Karpas-422 (cell line): ENCODE data around the gene HYAL1. TPM values are rescaled to one million over a fixed set of nuclear protein-coding genes. Genes with fewer than 3 reads are reported as not detected.

Source experiments
- DNase-seq: peaks from one replicate; pipeline ENCODE4 v3.0.0-alpha.2; 2015
- H2AFZ ChIP-seq: fragments of 200-600 bp; sonication (generic); 2 replicates; pipeline ENCODE4 v1.6.1; 2014; ENCODE audit warnings: antibody characterized with exemption, low read length, mixed read lengths
- H3K27ac ChIP-seq: fragments of 200-600 bp; sonication (generic); 2 replicates; pipeline ENCODE4 v1.5.1; 2014; ENCODE audit warnings: mild to moderate bottlenecking, low read length, moderate library complexity
- H3K27me3 ChIP-seq: fragments of 200-600 bp; sonication (generic); 2 replicates; pipeline ENCODE4 v1.6.1; 2014; ENCODE audit warnings: low read length, mixed read lengths
- H3K36me3 ChIP-seq: fragments of 200-600 bp; sonication (generic); 2 replicates; pipeline ENCODE4 v1.6.1; 2014; ENCODE audit warnings: low read length, mixed read lengths; ENCODE audit not compliant: insufficient read depth
- H3K4me1 ChIP-seq: fragments of 200-600 bp; sonication (generic); 2 replicates; pipeline ENCODE4 v1.6.1; 2014; ENCODE audit warnings: mild to moderate bottlenecking, low read length, mixed read lengths
- H3K4me2 ChIP-seq: fragments of 200-600 bp; sonication (generic); 2 replicates; pipeline ENCODE4 v1.6.1; 2014; ENCODE audit warnings: low read length, low read depth, mild to moderate bottlenecking; ENCODE audit not compliant: poor library complexity, severe bottlenecking
- H3K4me3 ChIP-seq: fragments of 200-600 bp; sonication (generic); 2 replicates; pipeline ENCODE4 v1.5.1; 2014; ENCODE audit warnings: mild to moderate bottlenecking, antibody characterized with exemption, low read length, mixed read lengths
- H3K79me2 ChIP-seq: fragments of 200-600 bp; sonication (generic); 2 replicates; pipeline ENCODE4 v1.6.1; 2014; ENCODE audit warnings: mild to moderate bottlenecking, low read length, mixed read lengths
- H3K9ac ChIP-seq: fragments of 200-600 bp; sonication (generic); 2 replicates; pipeline ENCODE4 v1.6.0; 2014; ENCODE audit warnings: low read length
- H3K9me2 ChIP-seq: fragments of 200-600 bp; sonication (generic), shearing (Covaris generic); replicated peaks from 2 replicates; pipeline ENCODE4 v1.6.0; 2014; ENCODE audit warnings: mild to moderate bottlenecking, low read length, moderate library complexity; ENCODE audit not compliant: insufficient read depth
- H3K9me3 ChIP-seq: fragments of 300-700, 200-600 bp; sonication (generic); 2 replicates; pipeline ENCODE4 v1.6.1; 2014; ENCODE audit warnings: low read length, mixed read lengths
- H4K20me1 ChIP-seq: fragments of 200-600 bp; sonication (generic); 2 replicates; pipeline ENCODE4 v1.6.1; 2014; ENCODE audit warnings: mild to moderate bottlenecking, antibody characterized with exemption, low read length, low read depth; ENCODE audit not compliant: insufficient read depth
- total RNA-seq: library from RNA; depleted of rRNA; stranded (reverse); fragments of >200 nt; shearing (Covaris generic); gene quantifications from 2 replicates; pipeline ENCODE4 v1.2.3, GENCODE V29; 2014; ENCODE audit warnings: low replicate concordance; rRNA removed

Gene HYAL1, protein sequence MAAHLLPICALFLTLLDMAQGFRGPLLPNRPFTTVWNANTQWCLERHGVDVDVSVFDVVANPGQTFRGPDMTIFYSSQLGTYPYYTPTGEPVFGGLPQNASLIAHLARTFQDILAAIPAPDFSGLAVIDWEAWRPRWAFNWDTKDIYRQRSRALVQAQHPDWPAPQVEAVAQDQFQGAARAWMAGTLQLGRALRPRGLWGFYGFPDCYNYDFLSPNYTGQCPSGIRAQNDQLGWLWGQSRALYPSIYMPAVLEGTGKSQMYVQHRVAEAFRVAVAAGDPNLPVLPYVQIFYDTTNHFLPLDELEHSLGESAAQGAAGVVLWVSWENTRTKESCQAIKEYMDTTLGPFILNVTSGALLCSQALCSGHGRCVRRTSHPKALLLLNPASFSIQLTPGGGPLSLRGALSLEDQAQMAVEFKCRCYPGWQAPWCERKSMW
- 0.14 and 0.71 TPM in 2 replicates for total RNA-seq

GRCh38 chr3:50303013-50303815, at the start of gene HYAL1:
TSS of gene HYAL1 (minus strand) at chr3:50303574. CDS start at chr3:50302956, 618 bp downstream.
- no peak within 1 kb of the TSS for H2AFZ ChIP-seq
- H3K4me2 ChIP-seq, result no peak within 1 kb of the TSS
- no peaks in the 10 kb centered on the region for H4K20me1 ChIP-seq
- no peaks in the 10 kb centered on the region for H3K27me3 ChIP-seq
- no peak within 1 kb of the TSS for H3K4me3 ChIP-seq
- no peaks in the 10 kb centered on the region for H3K9me3 ChIP-seq
- H3K79me2 ChIP-seq, result peaks cover 5% of the 10 kb centered on the region; the same call in 1 of the 2 replicates
- H3K9ac ChIP-seq, result no peak within 1 kb of the TSS
- H3K9me2 ChIP-seq, result no peaks in the 10 kb centered on the region
- no peaks in the 10 kb centered on the region for H3K36me3 ChIP-seq
- peaks cover 15% of the 10 kb centered on the region for H3K4me1 ChIP-seq
- DNase-seq, result no peak
- no peak within 1 kb of the TSS for H3K27ac ChIP-seq

DNA sequence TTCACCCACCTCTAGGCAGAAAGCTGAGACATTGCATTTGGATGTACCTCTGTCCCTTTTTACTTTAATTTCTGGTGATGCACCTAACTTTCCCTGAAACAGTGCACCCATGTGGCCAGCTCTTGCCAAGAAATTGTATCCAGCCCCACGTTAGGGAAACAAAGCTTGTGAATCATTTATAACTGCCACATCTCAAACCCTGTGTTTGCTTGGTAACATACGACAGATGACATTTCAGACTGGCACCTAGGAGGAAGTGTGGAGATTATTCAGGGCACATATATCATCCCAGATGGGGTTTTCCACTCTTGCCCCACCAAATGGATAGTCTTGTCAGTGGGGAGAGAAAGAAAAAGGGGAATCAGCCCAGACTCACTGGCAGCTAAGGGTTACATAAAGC, 49.4 kb upstream of the HYAL1 start:
- H3K9me3 ChIP-seq, result no peaks in the 10 kb centered on the region
- H3K4me1 ChIP-seq, result peaks cover 51% of the 10 kb centered on the region
- no peaks in the 10 kb centered on the region for H3K9me2 ChIP-seq
- no peak overlapping the region for H2AFZ ChIP-seq
- H3K4me2 ChIP-seq, result no peak overlapping the region
- H4K20me1 ChIP-seq, result no peaks in the 10 kb centered on the region; the same call in 1 of the 2 replicates
- H3K36me3 ChIP-seq, result peaks cover 8% of the 10 kb centered on the region; the same call in 1 of the 2 replicates
- no peak overlapping the region for H3K27ac ChIP-seq
- H3K9ac ChIP-seq, result no peak overlapping the region
- H3K27me3 ChIP-seq, result no peaks in the 10 kb centered on the region
- DNase-seq, result peak; percentile 68
- peaks cover 51% of the 10 kb centered on the region for H3K79me2 ChIP-seq
- H3K4me3 ChIP-seq, result no peak overlapping the region

GRCh38 chr3:50351323-50351697, 47.9 kb upstream of the HYAL1 start:
- Histone ChIP-seq H4K20me1 (no peaks in the 10 kb centered on the region; the same call in 1 of the 2 replicates), H3K4me2 (peak overlapping the region; percentile 99), H3K9ac (peak overlapping the region; percentile 88), H3K4me1 (peaks cover 36% of the 10 kb centered on the region), H3K36me3 (peaks cover 8% of the 10 kb centered on the region; the same call in 1 of the 2 replicates), H3K27ac (no peak overlapping the region), H3K79me2 (peaks cover 36% of the 10 kb centered on the region), H2AFZ (peak overlapping the region; percentile 34; the same call in 1 of the 2 replicates), H3K9me2 (no peaks in the 10 kb centered on the region), H3K4me3 (peak overlapping the region; percentile 85), H3K9me3 (no peaks in the 10 kb centered on the region), H3K27me3 (no peaks in the 10 kb centered on the region)
- no peak for DNase-seq

DNA sequence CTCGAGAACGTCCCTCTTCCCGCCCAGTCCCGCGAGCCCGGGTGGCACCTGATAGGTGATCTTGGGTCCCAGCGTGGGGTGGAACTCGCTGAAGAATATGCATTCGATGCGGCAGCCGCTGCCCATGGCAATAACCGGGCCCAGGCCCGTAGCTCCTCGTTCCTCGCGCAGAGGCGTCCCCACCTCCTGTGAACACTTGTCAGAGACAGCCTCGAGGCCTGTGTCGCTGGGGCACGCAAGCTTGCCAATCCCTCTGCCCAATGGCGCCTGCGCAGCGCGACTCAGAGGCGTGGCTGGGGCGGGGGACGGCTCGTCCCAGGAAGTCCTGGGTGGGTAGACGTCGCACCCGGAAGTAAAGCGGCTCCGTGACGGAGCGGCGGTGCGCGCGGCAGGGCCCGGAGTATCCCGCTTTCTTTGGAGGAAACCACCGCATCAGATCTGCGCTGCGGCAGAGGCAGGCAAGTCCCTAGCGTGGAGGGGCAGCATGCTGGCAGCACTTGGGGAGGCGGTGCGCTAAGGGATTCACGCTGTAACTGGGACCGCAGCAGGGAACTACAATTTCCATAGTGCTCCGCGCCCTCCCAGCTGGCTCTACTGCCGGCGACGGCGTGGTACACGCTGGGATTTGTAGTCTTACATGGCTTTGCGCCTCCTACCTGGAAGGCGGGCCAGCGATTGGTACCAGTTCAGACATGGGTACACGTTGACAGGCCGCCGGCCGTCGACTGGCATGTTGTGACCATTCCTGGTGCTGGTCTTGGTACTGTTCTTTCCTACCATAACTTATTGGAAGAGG, 47.4 kb upstream of the HYAL1 start, which contains the start of the genes CYB561D2 and NPRL2:
CYB561D2 (plus strand) TSS at position 336 of the 796 bp plus-strand sequence. CDS start 572 bp downstream, outside the sequence.
NPRL2 (minus strand) TSS at position 249 of the 796 bp plus-strand sequence; CDS start at position 126, 123 bp downstream.
- peak; percentile 98 for DNase-seq
- H3K27ac ChIP-seq, result peak within 1 kb of the TSS; percentile 42; the same call in 1 of the 2 replicates
- no peaks in the 10 kb centered on the region for H3K27me3 ChIP-seq
- H3K4me3 ChIP-seq, result peak within 1 kb of the TSS; percentile 85
- H3K9ac ChIP-seq, result peak within 1 kb of the TSS; percentile 88
- peaks cover 30% of the 10 kb centered on the region for H3K79me2 ChIP-seq
- H3K36me3 ChIP-seq, result peaks cover 8% of the 10 kb centered on the region; the same call in 1 of the 2 replicates
- no peaks in the 10 kb centered on the region; the same call in 1 of the 2 replicates for H4K20me1 ChIP-seq
- H3K9me3 ChIP-seq, result no peaks in the 10 kb centered on the region
- H3K4me1 ChIP-seq, result peaks cover 33% of the 10 kb centered on the region
- peak within 1 kb of the TSS; percentile 34 for H2AFZ ChIP-seq
- H3K4me2 ChIP-seq, result peak within 1 kb of the TSS; percentile 99
- no peaks in the 10 kb centered on the region for H3K9me2 ChIP-seq

- peak overlapping the region; percentile 34 for H2AFZ ChIP-seq
- peak overlapping the region; percentile 22; the same call in 1 of the 2 replicates for H3K27ac ChIP-seq
- H3K36me3 ChIP-seq, result peaks cover 3% of the 10 kb centered on the region; the same call in 1 of the 2 replicates
- H3K4me2 ChIP-seq, result peak overlapping the region; percentile 99
- H3K4me1 ChIP-seq, result peaks cover 35% of the 10 kb centered on the region
- H3K79me2 ChIP-seq, result peaks cover 26% of the 10 kb centered on the region
- DNase-seq, result no peak
- peak overlapping the region; percentile 85 for H3K4me3 ChIP-seq
- no peaks in the 10 kb centered on the region for H3K9me2 ChIP-seq
- H3K9me3 ChIP-seq, result no peaks in the 10 kb centered on the region
- peak overlapping the region; percentile 88 for H3K9ac ChIP-seq
- H4K20me1 ChIP-seq, result no peaks in the 10 kb centered on the region; the same call in 1 of the 2 replicates
- H3K27me3 ChIP-seq, result no peaks in the 10 kb centered on the region
Observed at GRCh38 chr3:50350213-50350526, 46.8 kb upstream of the HYAL1 start.

DNA sequence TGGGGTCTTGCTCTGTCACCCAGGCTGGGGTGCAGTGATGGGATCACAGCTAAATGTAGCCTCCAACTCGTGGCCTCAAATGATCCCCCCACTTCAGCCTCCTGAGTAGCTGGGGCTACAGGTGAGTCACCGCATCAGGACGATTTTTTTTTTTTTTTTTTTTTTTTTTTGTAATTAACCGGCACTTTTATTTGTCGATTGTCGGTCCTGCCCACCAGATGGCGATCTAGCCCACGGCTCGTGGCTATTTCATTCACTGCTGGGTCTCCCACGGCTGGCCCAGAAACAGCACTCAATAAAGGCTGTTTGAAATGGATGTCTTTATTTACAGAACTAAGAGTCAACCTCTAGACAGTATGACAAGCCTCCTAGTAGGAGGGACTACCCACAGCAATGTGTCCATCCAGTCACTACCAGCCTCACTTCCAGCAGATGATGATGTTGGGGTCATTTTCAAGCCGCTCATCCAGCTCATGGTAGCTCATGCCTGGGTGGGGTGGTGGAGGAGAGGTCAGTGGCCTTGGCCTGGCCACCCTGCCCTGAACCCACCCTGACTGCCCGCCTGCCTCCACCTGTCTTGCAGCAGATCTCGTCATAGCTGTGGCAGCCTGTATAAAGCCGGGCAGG, 43.9 kb upstream of the HYAL1 start:
- Histone ChIP-seq H3K4me1 (peaks cover 35% of the 10 kb centered on the region), H3K27ac (no peak overlapping the region), H3K4me2 (no peak overlapping the region), H3K4me3 (no peak overlapping the region), H3K9me2 (no peaks in the 10 kb centered on the region), H3K27me3 (no peaks in the 10 kb centered on the region), H3K9ac (no peak overlapping the region), H3K9me3 (no peaks in the 10 kb centered on the region), H2AFZ (no peak overlapping the region), H3K79me2 (peaks cover 24% of the 10 kb centered on the region), H3K36me3 (no peaks in the 10 kb centered on the region), H4K20me1 (no peaks in the 10 kb centered on the region)
- peak; percentile 93 for DNase-seq

DNA sequence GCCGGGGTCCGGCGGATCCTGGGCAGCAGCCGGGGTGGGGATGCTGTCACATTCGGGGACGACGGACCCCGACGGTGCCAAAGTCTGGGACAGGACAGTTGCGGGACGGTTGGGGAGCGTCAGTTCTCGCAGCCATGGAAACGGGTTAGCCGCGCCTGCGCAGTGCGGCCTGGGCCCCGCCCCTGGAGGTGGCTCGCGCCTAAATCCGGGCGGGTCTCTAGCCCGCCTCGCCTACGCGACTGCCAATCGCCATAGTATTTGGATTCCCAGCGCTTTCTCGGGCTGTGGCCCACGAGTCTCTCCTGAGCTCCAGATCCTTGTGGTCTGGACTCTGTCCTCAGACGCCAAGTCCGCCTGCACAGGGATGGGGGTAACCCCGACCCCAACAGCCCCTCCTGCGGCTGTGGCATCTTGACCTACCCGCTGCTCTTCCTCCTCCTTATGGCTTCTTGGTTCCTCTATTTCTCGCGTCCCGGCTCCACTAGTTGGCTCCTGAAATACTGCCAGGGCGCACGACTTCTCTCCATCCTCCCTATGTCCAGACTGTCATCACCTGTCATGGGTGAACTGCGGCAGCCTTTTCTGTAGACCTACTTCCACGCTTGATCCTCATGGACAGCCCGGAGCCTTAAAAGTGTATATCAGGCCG, 42.3 kb upstream of the HYAL1 start, which contains the start of gene ZMYND10:
ZMYND10 (minus strand) TSS at position 147 of the 649 bp plus-strand sequence. CDS start 153 bp downstream, outside the sequence.
- Histone ChIP-seq H3K4me2 (peak within 1 kb of the TSS; percentile 45), H2AFZ (no peak within 1 kb of the TSS), H3K9me2 (no peaks in the 10 kb centered on the region), H4K20me1 (no peaks in the 10 kb centered on the region), H3K4me3 (peak within 1 kb of the TSS; percentile 36; the same call in 1 of the 2 replicates), H3K4me1 (peaks cover 36% of the 10 kb centered on the region), H3K9ac (no peak within 1 kb of the TSS), H3K27ac (no peak within 1 kb of the TSS), H3K9me3 (no peaks in the 10 kb centered on the region), H3K79me2 (peaks cover 15% of the 10 kb centered on the region), H3K27me3 (no peaks in the 10 kb centered on the region), H3K36me3 (no peaks in the 10 kb centered on the region)
- DNase-seq, result peak; percentile 82
